ENCODE data around the gene TNFRSF19.

TNFRSF19 gene

DNA sequence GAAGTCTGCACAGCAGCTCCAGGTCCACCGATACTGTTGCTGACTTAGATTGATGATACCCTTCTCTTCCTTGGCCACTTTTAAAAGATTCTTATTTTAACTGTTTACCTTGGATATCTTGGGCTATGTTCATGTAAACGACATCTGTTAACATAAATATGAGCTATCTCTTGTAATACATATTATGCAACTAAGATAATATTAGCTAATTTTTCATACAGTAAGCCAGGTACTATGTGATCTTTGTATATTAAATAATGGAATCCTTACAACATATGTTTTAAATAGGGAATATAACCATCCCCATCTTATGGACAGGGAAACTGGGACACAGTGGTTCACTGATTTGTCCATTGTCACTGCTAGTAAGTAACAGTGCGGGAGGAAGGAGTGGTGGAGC lies 37.9 kb downstream of the TNFRSF19 start:
- DNase-seq (ENCODE audit: low read depth) = no peak

DNA sequence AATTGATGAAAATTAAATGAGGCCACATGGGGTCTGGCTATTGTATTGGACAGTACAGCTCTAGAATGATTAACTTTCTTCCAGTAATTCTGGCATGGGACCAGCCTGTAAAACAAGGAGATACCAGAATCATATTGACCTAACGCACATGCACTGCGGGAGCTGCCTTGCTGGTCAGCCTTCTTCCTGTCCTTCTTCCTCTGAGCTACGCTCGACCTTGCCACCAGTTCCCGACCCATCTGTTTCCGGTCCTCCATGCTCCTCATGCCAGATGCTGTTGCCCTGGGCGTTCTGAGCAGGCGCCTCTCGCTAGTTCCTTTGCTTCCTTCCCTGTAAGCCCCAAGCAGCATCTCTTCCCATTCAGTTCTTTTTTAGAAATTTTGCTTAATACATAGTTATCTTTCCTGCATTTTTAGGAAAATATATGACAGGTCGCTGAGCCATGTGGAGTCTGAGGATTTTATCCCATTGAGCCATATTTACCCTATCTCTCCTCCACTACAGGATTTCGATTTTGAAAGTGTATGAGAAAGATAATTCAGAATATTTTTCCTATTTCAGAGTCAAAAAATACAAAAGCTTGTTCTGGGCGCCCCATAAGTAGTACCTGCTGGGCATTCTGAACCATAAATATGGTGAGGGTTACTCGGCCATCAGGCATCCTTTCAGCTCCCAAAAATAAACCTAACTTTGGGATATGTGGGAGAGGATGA lies 38.6 kb downstream of the TNFRSF19 start:
- DNase-seq (ENCODE audit: low read depth) = no peak

DNA sequence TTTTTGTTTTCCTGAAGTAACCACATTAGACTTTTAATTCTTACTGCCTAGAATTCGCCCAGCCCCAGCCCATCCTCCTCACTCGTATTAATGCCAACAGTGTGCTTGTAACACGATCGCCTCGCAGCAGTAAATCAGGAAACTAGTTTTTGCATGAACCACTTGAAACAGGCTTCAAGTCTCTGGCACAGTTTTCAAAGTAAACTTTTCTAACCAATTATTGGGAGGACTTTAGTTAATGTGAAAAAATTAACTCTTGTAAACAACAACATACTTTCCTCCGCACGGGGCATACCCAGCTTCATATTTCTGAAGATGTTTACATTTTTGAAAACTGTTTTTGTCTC lies 39.2 kb downstream of the TNFRSF19 start:
- no peak for DNase-seq (ENCODE audit: low read depth)

DNA sequence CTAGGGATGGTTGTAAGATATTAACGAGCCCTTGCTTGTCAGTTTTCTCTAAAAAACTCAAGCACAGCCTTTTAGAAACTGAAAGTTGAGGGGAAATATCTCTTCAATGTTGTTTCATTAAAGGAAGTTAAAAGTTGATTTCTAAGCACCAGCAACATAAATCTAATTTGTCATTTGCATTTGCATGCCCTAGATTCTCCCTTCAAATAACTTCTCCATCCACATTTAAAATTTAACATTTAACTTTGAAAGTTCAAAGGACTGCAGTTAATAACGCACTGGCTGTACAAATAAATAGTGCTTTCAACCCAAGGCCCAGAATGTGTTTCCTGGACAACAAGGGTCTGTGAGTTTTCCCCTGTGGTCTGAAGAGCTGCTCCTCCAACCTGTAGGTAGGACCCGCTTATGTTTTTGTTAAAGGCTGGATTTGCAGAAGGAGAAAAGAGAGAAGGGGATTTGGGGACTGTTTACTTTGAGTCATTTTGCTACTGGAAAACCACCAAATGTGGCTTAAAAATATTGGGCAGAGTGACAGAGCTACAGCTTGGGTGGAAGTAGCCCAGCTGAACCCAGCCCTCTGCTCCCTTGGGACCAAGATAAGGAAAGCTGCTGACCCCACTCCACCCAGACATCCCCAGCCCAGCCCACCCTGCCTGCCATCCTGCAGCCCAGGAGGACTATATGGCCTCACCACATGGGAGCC lies 39.8 kb downstream of the TNFRSF19 start:
- no peak for DNase-seq (ENCODE audit: low read depth)

DNA sequence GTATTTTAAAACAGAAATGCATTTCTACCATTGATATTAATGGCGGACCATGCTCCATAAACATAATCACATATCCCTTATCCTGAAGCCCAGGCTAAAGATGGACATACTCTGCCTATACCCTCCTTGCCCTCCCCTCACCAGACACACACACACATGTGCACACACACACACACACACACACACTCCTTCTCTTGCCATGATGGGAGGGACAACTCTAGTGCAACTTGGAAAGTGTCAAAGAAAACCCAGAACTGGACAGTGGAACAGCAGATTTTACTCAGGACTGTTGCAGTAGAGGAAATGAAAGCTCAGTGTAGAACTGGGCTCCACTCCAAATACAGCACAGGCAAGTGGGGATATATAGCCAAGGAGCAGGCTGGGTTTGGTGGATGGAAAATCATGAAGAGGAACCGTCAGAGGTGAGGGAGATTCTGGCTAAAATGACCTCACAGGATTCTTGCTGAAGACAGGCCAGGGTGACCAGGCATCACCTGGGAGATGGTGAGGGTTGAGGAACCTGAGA lies 40.8 kb downstream of the TNFRSF19 start:
- DNase-seq (ENCODE audit: low read depth) = no peak

DNA sequence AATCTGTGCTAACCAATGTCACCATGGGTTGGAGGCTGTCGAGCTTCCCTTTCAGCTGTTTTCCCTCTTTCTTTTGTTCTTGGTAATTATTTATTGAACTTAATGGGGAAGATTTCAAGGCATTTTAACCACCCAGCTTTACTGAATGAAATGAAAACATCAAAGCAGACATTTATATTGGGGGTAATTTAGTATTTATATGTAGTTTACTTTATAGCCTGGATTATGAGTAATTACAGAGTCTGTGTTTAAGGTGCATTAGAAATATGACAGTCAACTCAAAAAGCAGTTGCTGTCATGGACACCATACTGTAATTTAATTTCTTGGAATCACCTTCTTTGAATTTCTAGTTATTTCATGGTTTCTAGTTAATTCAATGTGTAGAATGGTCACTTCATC lies 42.0 kb downstream of the TNFRSF19 start:
- no peak for DNase-seq (ENCODE audit: low read depth)

DNA sequence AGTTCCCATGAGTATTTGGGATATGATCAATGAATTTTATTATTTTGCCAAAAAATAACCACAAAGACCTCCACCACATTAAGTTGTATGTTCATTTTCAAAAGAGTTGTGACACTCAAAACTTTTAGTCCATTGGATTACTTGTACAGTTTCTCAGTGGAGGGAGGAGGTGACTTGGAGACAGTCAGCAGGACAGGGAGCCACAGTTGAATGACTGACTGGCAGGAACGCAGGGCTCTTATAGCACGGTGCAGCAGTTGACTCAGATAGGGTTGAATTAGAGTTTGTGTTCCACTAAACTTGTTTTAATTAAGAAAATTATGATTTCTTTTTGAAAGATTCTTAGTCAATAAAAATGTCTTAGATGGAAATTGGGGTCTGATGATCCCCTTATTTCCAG lies 42.5 kb downstream of the TNFRSF19 start:
- no peak for DNase-seq (ENCODE audit: low read depth)

DNA sequence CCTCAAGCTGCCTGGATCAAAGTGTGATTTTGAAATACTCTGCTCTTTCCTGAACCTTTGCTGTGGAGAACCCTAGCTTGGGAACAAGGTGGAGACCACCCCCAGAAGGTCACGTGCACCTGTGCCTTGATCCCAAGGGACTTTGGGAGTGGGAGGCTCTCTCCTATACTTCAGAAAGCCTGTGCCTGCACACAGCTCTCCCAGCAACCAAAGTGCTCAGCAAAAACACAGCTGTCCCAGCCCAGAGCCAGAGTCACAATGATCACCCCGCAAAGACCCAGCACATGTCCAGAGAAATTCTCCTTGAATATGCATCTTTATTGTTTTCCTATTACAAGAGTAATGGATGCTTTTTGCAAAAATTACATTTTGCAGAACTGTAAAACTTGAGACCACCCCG lies 43.4 kb downstream of the TNFRSF19 start:
- DNase-seq (ENCODE audit: low read depth) = no peak

DNA sequence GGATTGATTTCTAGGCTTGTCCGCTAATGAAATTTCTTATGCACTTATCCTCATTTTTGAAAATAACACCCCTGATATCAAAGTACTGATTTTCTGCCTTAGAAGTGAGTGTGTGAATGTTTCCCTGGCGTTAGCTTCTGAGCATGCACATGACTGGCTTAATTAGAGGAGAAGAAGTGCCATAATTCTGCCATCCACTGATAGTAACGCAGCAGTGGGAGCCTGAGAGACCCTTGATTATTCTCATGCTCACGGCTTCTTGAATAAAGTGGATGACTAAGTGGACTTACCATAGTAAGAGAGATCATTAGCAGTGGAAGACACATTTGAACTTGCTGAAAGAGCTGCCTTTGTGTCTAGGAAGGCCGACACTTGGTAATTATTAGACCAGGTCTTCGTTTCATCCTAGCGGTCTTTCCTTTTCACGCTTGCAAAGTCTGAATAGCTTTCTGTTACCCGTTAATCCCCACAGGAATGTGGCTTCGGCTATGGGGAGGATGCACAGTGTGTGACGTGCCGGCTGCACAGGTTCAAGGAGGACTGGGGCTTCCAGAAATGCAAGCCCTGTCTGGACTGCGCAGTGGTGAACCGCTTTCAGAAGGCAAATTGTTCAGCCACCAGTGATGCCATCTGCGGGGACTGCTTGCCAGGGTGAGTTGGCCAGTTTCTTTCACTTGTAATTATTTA lies 45.3 kb downstream of the TNFRSF19 start:
- no peak for DNase-seq (ENCODE audit: low read depth)

DNA sequence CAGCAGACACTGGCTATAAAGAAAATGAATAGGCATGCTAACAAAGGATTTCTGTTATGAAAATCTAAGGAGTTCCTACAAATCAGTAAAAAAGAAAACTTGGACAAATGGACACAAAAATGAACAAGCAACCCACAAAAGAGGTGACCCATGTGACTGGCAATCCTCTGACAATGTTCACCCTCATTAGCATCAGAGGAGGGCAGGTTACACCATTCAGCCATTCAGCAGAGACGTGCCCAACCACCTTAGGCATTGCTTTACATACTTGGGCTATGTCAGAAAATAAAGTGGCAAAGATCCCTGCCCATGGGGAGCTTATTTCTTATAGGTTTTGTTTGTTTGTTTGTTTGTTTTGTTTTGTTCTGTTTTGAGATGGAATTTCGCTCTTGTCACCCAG lies 46.0 kb downstream of the TNFRSF19 start:
- DNase-seq (ENCODE audit: low read depth) = no peak

DNA sequence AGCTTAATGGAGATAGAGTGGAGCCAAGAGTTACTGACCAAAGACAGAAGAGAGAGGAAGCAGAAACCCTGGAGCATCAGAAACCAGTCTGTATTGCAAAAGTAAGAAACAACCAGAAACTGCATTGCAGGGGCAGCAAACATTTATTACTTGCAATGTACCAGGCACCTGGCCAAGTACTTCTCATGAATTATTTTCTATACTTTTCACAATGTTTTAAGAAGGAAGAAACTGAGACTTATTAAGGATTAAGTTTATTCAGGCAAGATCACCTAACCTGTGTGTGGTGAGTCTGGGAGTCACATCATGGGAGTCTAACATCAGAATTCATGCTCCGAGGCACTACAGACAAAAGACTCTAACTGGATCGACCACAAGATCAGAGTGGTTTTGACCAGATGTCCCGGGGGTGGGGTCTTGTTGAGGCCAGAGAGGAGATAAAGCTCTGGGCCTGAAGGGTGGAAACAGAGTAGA lies 47.4 kb downstream of the TNFRSF19 start:
- no peak for DNase-seq (ENCODE audit: low read depth)

DNA sequence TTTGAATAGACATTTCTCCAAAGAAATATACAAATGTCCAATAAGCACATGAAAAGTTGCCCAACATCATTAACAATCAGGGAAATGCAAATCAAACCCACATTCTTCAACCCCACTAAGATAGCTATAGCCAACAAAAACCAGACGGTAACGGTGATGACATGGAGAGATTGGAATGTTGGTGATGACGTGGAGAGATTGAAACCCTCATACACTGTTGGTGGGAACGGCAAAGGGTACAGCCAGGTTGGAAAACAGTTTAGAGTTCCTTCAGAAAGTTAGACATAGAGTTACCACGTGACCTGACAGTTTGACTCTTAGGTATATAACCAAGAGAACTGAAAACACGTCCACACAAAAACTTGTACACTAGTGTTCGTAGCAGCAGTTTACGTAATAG lies 48.1 kb downstream of the TNFRSF19 start:
- DNase-seq (ENCODE audit: low read depth) = no peak

DNA sequence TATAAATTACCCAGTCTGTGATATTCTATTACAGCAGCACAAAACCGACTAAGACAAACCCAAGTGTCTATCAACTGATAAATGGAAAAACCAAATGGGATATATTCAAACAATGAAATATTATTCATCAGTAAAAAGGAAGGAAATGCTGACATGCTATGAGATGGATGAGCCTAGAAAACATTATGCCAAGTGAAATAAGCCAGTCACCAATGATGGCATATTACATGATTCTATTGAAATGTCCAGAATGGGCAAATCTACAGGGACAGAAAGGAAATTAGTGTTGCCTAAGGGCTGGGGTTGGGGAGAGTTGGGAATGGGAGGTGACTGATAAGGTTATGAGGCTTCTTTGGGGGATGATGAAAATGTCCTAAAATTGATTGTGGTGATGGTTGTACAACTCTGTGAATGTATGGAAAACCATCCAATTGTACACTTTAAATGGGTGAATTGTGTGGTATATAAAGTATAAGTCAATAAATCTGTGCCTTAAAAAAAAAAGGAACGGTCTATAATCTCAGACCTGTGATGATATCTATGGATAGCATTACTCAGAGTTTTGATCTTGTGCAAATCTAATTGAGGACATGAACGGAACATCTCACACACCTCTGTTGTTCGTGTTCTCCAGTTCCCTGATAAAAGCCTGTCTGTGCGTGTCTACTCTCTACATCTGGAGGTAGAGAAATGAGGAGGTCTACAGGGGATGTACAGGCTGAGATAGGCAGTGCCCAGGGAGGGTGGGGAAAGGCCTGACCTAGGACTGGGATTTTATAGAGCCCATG lies 49.0 kb downstream of the TNFRSF19 start:
- DNase-seq (ENCODE audit: low read depth) = no peak

DNA sequence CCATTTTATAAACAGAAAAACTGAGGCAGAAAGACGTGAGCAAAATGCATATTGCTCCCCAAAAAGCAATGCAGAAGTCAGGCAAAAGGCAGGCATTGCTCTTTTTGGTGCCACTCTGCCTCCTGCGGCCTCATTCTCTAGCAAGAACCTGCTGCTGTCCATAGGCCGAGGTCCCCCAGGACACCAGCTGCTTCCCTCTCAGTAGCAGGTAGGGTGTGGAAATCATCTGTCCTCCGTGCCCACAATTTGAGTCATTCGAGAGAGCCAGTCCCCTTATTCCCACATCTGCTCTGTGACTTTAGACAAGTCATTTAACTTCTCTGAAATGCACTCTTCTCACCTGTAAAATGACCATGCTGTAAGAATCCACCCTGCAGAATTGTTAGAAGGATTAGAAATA lies 50.0 kb downstream of the TNFRSF19 start:
- no peak for DNase-seq (ENCODE audit: low read depth)

DNA sequence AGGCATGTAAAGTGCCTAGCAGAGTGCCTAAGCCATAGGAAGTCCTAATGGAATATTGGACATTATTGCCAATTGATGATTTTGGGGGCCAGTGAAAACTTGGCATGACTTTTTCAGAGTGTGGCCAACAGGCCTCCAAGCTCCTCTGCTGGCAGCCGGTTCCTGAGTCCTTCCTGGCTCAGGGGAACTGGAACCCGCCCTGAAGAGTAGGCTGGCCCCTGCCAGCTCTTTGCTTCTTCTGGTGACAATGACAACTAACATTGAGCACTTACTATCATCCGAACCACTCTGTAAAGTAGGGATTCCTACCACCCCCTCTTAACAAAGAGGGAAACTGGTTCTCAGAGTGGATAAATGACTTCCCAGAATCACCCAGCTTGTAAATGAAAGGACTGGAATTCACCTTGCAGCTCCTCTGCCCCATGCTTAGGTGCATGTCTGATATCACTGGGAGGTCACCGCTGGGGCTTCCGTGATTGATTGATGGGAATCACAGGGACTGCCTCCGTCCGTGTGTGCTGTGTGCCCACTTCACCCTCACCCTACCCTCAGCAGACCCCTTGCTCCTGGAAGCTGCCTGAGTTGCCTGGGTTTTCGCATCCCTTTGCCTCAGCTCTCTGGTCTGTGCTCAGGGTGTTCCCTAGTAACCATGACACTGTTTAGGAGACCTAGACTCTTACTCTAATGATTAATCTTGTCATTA lies 50.6 kb downstream of the TNFRSF19 start:
- no peak for DNase-seq (ENCODE audit: low read depth)

DNA sequence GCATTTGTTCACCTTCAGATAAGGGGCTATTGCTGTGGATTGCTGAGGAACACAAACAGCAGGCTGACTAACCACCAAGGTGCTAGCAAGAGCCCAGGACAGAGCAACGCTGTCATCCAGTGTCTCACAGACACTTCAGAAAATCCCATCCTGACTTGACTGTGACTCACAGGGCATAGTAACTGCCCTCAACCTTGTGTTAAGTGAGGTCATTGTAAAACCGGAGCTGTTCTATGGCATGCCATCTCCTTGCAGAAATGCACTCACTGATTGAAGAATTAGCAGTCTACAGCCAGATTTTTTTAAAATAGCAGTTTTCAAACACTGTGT lies 51.1 kb downstream of the TNFRSF19 start:
- no peak for DNase-seq (ENCODE audit: low read depth)

DNA sequence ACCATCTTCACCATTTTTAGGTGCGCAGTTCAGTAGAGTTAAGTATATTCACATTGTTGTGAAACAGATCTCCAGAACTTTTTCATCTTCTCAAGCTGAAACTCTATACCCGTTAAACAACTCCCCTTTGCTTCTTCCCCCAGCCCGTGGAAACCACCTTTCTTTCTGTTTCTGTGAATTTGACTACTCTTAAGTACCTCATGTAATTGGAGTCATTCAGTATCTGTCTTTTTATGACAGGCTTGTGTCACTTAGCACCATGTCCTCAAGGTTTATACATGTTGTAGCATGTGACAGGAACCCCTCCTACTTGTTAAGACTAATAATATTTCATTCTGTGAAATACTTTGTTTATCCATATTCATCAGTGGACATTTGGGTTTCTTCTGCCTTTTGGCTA lies 52.8 kb downstream of the TNFRSF19 start:
- DNase-seq (ENCODE audit: low read depth) = no peak

DNA sequence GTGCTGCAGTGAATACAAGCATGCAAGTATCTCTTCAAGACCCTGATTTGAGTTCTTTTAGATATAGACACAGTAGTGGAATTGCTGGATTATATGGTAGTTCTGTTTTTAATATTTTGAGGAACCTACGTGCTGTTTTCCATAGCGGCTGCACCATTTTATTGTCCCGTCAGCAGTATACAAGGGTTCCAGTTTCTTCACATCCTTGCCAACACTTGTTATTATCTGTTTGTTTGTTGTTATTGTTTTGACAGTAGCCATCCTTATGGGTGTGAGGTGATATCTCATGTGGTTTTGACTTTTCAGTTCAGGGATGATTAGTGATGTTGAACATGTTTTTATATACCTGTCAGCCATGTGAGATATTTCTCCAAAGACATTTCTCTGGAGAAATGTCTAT lies 53.2 kb downstream of the TNFRSF19 start:
- no peak for DNase-seq (ENCODE audit: low read depth)

DNA sequence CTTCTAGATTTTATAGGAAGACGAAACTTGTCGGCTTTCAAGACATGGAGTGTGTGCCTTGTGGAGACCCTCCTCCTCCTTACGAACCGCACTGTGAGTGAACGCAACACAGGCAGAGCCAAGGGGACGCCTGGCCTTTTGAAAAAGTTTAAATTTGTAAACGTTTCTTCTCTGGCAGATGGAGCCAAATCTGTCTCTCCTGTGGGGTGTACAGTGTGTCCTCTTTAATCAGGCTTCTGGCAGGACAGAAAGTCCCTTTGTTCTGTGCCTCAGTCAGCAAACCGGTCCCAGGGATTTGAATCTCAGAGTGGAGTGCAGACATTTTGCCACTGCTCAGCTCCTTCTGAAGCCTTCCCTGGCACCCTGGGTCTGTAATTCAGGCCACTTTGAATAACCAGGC lies 56.5 kb downstream of the TNFRSF19 start:
- no peak for DNase-seq (ENCODE audit: low read depth)

DNA sequence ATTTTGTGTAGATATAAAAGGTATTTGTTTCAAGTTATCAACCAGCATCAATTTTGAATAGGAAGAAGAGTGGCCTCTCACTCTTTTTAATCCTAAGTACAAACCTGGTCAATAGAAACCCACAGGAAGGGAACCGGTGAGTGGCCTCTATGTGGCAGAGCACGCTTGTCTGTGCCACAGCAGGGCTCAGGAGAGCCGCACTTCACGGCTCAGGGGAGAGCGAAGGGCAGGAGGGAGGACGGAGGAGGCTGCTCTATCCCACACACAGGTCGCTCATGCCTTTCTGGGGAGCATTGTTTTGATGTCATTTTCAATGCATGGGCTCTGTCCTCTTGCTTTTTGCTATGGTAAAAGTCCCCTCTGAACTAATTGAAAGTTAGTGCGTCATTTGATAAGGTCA lies 57.2 kb downstream of the TNFRSF19 start:
- no peak for DNase-seq (ENCODE audit: low read depth)

DNA sequence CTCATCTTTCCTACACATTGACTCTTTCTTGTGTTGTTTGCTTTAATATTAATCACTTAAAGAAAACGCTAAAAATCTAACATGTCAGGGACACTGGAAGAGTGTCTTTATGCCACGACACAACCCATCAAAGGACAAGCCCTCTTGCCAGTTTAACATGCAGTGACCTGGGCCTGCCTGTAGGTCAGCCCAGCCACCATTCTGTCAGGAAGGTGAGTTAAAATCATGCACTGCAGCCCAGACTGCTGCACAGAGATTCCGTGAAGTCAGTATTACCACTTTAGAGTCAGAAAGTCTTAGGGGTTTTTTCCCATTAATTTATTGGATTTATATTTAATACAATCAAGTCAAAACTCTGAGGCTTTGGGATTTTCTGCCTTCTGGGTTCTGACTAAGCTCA lies 58.0 kb downstream of the TNFRSF19 start:
- DNase-seq (ENCODE audit: low read depth) = no peak

All from T follicular helper cell (primary cell).